GM13976 (cell line): Measurements from ENCODE around the gene ATP1B2.

ENCODE experiments used
- DNase-seq: peaks from one replicate; pipeline ENCODE4 v3.0.0; 2012; ENCODE audit warnings: low spot score
- CTCF ChIP-seq: IDR thresholded peaks from 2 replicates; pipeline ENCODE4 v1.5.1; 2012; ENCODE audit warnings: borderline replicate concordance, mild to moderate bottlenecking; ENCODE audit not compliant: insufficient read depth; ENCODE audit errors: extremely low read depth, missing control alignments, control extremely low read depth
- in situ Hi-C: fragments of 300-500 bp; cut with MboI; formaldehyde crosslinking; loops from one replicate; pipeline ENCODE4 v1.12.0; 2022; ENCODE audit warnings: low sequenced_read_pairs, mixed read lengths, inconsistent platforms; ENCODE audit not compliant: unreplicated experiment

ATP1B2 gene

GRCh38 chr17:7650509-7651096 lies at the start of gene ATP1B2:
Gene ATP1B2 (plus strand): TSS chr17:7650926. CDS start chr17:7651519, 593 bp downstream.
- in situ Hi-C loops: no loop called here
- peak; percentile 89 for DNase-seq
- no peak for TF ChIP-seq CTCF

- no peak for DNase-seq
- in situ Hi-C loops: no loop called here
- TF ChIP-seq CTCF: no peak
These were observed 44.4 kb upstream of the ATP1B2 start for GRCh38 chr17:7606280-7606679.

- in situ Hi-C loops: no loop called here
- TF ChIP-seq CTCF: no peak
These were observed 40.1 kb upstream of the ATP1B2 start for GRCh38 chr17:7610641-7611040.

GRCh38 chr17:7611635-7612293 lies 39.0 kb upstream of the ATP1B2 start:
- TF ChIP-seq CTCF: no peak
- in situ Hi-C loops: no loop called here

More at GRCh38 chr17:7610641-7611040, 40.1 kb upstream of the ATP1B2 start:
- no peak for DNase-seq

GRCh38 chr17:7612294-7612640 lies 38.5 kb upstream of the ATP1B2 start:
- in situ Hi-C loops: no loop called here
- TF ChIP-seq CTCF: no peak
- DNase-seq: no peak

More at GRCh38 chr17:7611635-7612293, 39.0 kb upstream of the ATP1B2 start:
- DNase-seq: no peak

GRCh38 chr17:7613769-7614424 lies 36.8 kb upstream of the ATP1B2 start:
- no peak for TF ChIP-seq CTCF
- in situ Hi-C loops: no loop called here
- no peak for DNase-seq
